ENCODE data around the gene GRIA3. TPM values are rescaled to one million over a fixed set of nuclear protein-coding genes. Genes with fewer than 3 reads are reported as not detected.

Gene GRIA3
- polyA plus RNA-seq, 1 of the 3 experiments (the other 2 are of a cell fraction): 0.15 TPM

DNA sequence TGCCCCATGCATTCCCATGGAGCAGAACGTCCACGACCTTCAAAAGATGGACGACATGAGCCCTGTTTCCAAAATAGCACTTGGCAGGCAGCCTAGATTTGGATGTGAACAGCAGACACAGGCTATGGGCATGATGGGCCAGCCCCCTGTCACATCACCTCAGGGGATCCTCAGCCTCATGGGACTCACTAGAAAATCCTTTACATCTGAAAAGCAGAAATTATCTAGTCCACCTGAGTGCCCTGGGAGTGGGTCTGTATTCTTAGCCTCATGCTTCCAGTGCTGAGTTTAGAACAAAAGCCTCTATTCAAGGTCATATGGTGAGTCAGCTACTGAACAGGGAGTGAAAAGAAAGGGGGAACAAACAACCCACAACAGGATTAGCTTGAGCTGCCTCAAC is 35.8 kb downstream of the GRIA3 start:
- Histone ChIP-seq H3K79me2 (ENCODE audit: insufficient read depth) (no peaks in the 10 kb centered on the region), H3F3A (replicated peaks; ENCODE audit: insufficient read depth) (no peaks in the 10 kb centered on the region), H3K36me3 (replicated peaks in 1 of 2; ENCODE audit: control insufficient read depth in 1 of 2, insufficient read depth in 2 of 2, low read length in 1 of 2) (no peaks in the 10 kb centered on the region), H3K4me3 (ENCODE audit: low read depth in 2 of 2, low read length in 1 of 2) (no peak overlapping the region), H3K27me3 (ENCODE audit: insufficient read depth) (no peaks in the 10 kb centered on the region), H3K4me1 (ENCODE audit: control insufficient read depth in 1 of 2, insufficient read depth in 2 of 2, low read depth in 1 of 2, low read length in 1 of 2) (peaks cover 0 to 5% of the 10 kb centered on the region in 2 experiments; a peak in 1 of 4 replicates), H3K9ac (no peak overlapping the region), H3K27ac (ENCODE audit: low read depth in 2 of 2, low read length in 1 of 2) (no peak overlapping the region), H3K4me2 (no peak overlapping the region), H3K9me3 (no peaks in the 10 kb centered on the region), H4K20me1 (ENCODE audit: insufficient read depth) (no peaks in the 10 kb centered on the region), H2AFZ (ENCODE audit: low read depth) (no peak overlapping the region), H3K9me2 (no peaks in the 10 kb centered on the region)
- CTCF ChIA-PET: interaction anchor here (0.8 kb wide), 1 partner anchor 13 kb away, joined by 3 read pairs; no protein-coding TSS in a partner anchor
- DNase-seq: peak; percentile 27
- TF ChIP-seq RCOR1 (IDR thresholded peaks at IDR 0.05; ENCODE audit: low read length) (no peak), GATA2 (CRISPR knock-in tag; IDR thresholded peaks at IDR 0.05) (no peak)
- TF ChIP-seq, protein P1, sequence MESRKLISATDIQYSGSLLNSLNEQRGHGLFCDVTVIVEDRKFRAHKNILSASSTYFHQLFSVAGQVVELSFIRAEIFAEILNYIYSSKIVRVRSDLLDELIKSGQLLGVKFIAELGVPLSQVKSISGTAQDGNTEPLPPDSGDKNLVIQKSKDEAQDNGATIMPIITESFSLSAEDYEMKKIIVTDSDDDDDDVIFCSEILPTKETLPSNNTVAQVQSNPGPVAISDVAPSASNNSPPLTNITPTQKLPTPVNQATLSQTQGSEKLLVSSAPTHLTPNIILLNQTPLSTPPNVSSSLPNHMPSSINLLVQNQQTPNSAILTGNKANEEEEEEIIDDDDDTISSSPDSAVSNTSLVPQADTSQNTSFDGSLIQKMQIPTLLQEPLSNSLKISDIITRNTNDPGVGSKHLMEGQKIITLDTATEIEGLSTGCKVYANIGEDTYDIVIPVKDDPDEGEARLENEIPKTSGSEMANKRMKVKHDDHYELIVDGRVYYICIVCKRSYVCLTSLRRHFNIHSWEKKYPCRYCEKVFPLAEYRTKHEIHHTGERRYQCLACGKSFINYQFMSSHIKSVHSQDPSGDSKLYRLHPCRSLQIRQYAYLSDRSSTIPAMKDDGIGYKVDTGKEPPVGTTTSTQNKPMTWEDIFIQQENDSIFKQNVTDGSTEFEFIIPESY (IDR thresholded peaks at IDR 0.05; ENCODE audit: borderline replicate concordance, low read depth): no peak
- TF ChIP-seq, protein P2, sequence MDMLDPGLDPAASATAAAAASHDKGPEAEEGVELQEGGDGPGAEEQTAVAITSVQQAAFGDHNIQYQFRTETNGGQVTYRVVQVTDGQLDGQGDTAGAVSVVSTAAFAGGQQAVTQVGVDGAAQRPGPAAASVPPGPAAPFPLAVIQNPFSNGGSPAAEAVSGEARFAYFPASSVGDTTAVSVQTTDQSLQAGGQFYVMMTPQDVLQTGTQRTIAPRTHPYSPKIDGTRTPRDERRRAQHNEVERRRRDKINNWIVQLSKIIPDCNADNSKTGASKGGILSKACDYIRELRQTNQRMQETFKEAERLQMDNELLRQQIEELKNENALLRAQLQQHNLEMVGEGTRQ (IDR thresholded peaks at IDR 0.05; ENCODE audit: borderline replicate concordance, low read depth, low read length): no peak
- TF ChIP-seq, protein P3, sequence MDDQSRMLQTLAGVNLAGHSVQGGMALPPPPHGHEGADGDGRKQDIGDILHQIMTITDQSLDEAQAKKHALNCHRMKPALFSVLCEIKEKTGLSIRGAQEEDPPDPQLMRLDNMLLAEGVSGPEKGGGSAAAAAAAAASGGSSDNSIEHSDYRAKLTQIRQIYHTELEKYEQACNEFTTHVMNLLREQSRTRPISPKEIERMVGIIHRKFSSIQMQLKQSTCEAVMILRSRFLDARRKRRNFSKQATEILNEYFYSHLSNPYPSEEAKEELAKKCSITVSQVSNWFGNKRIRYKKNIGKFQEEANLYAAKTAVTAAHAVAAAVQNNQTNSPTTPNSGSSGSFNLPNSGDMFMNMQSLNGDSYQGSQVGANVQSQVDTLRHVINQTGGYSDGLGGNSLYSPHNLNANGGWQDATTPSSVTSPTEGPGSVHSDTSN (IDR thresholded peaks at IDR 0.05): no peak
- TF ChIP-seq, protein P4, sequence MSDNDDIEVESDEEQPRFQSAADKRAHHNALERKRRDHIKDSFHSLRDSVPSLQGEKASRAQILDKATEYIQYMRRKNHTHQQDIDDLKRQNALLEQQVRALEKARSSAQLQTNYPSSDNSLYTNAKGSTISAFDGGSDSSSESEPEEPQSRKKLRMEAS (IDR thresholded peaks at IDR 0.05; ENCODE audit: low read depth): no peak
- TF ChIP-seq, protein P5, sequence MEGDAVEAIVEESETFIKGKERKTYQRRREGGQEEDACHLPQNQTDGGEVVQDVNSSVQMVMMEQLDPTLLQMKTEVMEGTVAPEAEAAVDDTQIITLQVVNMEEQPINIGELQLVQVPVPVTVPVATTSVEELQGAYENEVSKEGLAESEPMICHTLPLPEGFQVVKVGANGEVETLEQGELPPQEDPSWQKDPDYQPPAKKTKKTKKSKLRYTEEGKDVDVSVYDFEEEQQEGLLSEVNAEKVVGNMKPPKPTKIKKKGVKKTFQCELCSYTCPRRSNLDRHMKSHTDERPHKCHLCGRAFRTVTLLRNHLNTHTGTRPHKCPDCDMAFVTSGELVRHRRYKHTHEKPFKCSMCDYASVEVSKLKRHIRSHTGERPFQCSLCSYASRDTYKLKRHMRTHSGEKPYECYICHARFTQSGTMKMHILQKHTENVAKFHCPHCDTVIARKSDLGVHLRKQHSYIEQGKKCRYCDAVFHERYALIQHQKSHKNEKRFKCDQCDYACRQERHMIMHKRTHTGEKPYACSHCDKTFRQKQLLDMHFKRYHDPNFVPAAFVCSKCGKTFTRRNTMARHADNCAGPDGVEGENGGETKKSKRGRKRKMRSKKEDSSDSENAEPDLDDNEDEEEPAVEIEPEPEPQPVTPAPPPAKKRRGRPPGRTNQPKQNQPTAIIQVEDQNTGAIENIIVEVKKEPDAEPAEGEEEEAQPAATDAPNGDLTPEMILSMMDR (IDR thresholded peaks at IDR 0.05): no peak
- POLR2A ChIA-PET: no interaction called here
- 4% methylated on average over 3 of the region's 3 CpGs for WGBS (ENCODE audit: low lambda C conversion rate)

DNA sequence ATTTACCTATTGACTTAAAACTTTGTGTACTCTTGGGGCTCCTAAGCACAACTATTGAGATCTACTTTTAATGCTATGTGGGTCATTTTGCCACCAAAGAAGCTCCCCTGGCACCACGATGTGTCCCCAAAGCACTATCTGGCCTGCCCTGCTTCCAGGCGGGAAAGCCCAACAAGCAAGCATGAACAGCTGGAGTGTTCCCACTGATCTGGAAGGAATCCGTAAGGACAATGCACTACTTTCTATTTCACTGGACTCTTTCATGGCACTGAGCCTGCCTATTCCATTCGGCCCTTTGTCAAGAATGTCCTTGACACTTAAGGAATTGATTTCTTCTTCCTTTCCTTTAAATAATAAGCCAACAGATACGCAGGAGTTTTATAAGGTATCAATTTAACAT is 38.8 kb downstream of the GRIA3 start:
- Histone ChIP-seq H3K9me3 (no peaks in the 10 kb centered on the region), H3K79me2 (ENCODE audit: insufficient read depth) (no peaks in the 10 kb centered on the region), H3K9me2 (no peaks in the 10 kb centered on the region), H3K27me3 (ENCODE audit: insufficient read depth) (no peaks in the 10 kb centered on the region), H3K27ac (ENCODE audit: low read depth in 2 of 2, low read length in 1 of 2) (no peak overlapping the region), H3F3A (replicated peaks; ENCODE audit: insufficient read depth) (no peaks in the 10 kb centered on the region), H3K36me3 (replicated peaks in 1 of 2; ENCODE audit: control insufficient read depth in 1 of 2, insufficient read depth in 2 of 2, low read length in 1 of 2) (no peaks in the 10 kb centered on the region), H3K4me2 (no peak overlapping the region), H3K4me1 (ENCODE audit: control insufficient read depth in 1 of 2, insufficient read depth in 2 of 2, low read depth in 1 of 2, low read length in 1 of 2) (peaks cover 0 to 5% of the 10 kb centered on the region in 2 experiments; a peak in 1 of 4 replicates), H3K4me3 (ENCODE audit: low read depth in 2 of 2, low read length in 1 of 2) (no peak overlapping the region), H2AFZ (ENCODE audit: low read depth) (no peak overlapping the region), H3K9ac (no peak overlapping the region), H4K20me1 (ENCODE audit: insufficient read depth) (no peaks in the 10 kb centered on the region)
- CTCF ChIA-PET: interaction anchor here (1.5 kb wide), 1 partner anchor 31 kb away, joined by 3 read pairs; no protein-coding TSS in a partner anchor
- TF ChIP-seq YY1 (IDR thresholded peaks at IDR 0.05; ENCODE audit: low read depth): no peak
- no peak for DNase-seq
- POLR2A ChIA-PET: no interaction called here
- WGBS (ENCODE audit: low lambda C conversion rate): 26% methylated on average over 5 of the region's 5 CpGs
